ENCODE results near the gene RPL37.
A peak's percentile ranks its signal among the peaks of the same experiment; 100 is the strongest.

RPL37 gene

DNA sequence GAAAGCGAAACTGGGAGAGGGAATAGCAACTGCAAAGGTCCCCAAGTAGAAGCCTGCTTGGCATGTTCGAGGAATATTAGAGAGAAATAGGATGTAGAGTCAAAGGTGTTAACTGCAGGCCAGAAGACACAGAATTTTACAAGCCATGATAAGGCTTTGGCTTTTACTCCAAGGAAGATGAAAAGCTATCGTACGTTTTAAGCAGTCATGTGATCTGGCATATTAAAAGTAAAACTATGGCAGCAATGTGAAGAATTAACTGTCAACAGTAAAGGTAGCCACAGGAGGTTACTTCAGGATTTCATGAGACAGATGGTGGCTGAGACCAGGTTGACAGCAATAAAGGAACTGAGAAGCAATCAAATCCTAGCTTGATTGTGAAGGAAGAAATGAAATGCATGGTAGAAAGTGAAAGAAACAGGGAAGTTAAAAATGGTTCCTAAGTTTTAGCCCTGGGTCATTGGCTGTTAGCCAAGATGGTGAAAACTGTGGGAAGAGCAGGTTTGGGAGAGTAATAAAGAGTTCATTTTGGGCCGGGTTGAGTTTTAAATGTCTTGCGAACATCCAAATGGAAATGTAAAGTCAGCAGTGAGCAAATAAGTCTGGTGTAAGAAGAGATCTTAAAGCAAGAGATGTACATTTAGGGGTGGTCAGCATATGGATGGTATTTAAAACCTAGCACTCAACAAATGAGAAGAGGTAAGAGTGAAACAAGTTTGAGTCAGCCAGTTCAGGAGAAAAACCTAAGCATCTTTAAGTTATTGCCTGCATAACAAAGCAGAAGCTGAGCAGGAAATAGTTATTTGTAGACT, 59.0 kb downstream of the RPL37 start:
- no peak for TF ChIP-seq Cebpa-rat (IDR thresholded peaks at IDR 0.05)
- Histone ChIP-seq H3K36me3 (peaks cover 56 to 87% (median 67%) of the 10 kb centered on the region in 11 experiments), H3K27ac (peak overlapping the region in 4 of 11 experiments; percentile 8 to 35 (median 21); a peak in 5 of 22 replicates), H3K4me2 (peak overlapping the region in 5 of 11 experiments; percentile 10 to 41 (median 27); a peak in 7 of 22 replicates), H4K20me1 (peaks cover 16 to 63% (median 49%) of the 10 kb centered on the region in 11 experiments), H3K9me3 (replicated peaks in 1 of 11) (no peaks in the 10 kb centered on the region), H3K9ac (no peak overlapping the region), H3K27me3 (no peaks in the 10 kb centered on the region), H3K4me3 (no peak overlapping the region), H3K4me1 (peaks cover 0 to 17% (median 8%) of the 10 kb centered on the region in 10 experiments; a peak in 13 of 20 replicates)
